ENCODE results near the gene WDR5. TPM values are rescaled to one million over a fixed set of nuclear protein-coding genes. Genes with fewer than 3 reads are reported as not detected.

Gene WDR5
- total and polyA plus RNA-seq, 10 of the 15 experiments (the other 5 are each of a cell fraction or from before 2014, with no cell fraction given) = 1.4 to 43.7 (median 33.2) TPM

- intact Hi-C loops (cut with micrococcal nuclease; ENCODE audit: unreplicated experiment) = loop anchor here (2.0 kb wide), 1 partner anchor 28 kb away; the partner anchor contains the start of gene RNU6ATAC
- SMC1A ChIA-PET (ENCODE audit: uncharacterized antibody, unreplicated experiment) = interaction anchor here (0.9 to 1.1 kb wide), 3 partner anchors 12 to 62 kb away, joined by 3 to 5 read pairs (median 3); partner anchors contain the start of gene RNU6ATAC
- no peaks in the 10 kb centered on the region for H3K27me3 ChIP-seq (replicated peaks in 1 of 2; ENCODE audit: control insufficient read depth in 2 of 2, insufficient read depth in 2 of 2, low read length in 1 of 2)
- POLR2A ChIA-PET = interaction anchor here (0.5 to 1.1 kb wide), 4 partner anchors 14 to 112 kb away, joined by 3 read pairs; partner anchors contain the start of gene RNU6ATAC
- RAD21 ChIA-PET (ENCODE audit: unreplicated experiment) = interaction anchor here (0.7 to 1.0 kb wide), 2 partner anchors 26 to 111 kb away, joined by 5 to 7 read pairs; partner anchors contain the start of gene BRD3OS
- peak overlapping the region; percentile 88 for H3K4me3 ChIP-seq
- H3K27ac ChIP-seq (ENCODE audit: control insufficient read depth, insufficient read depth) = peak overlapping the region; percentile 49
- peak overlapping the region; percentile 75 for H3K9ac ChIP-seq (ENCODE audit: control insufficient read depth, insufficient read depth, low read length)
- peaks cover 0 to 4% of the 10 kb centered on the region in 2 experiments; a peak in 3 of 4 replicates for H3K36me3 ChIP-seq (ENCODE audit: control insufficient read depth in 2 of 2, insufficient read depth in 2 of 2, low read length in 1 of 2)
- DNase-seq (ENCODE audit: low read depth, low spot score) (no peak), ATAC-seq (peak; percentile 4; the same call in 2 of the 3 replicates), FAIRE-seq (no peak)
- under 1% methylated on average over 46 of the region's 93 CpGs for WGBS (ENCODE audit: insufficient coverage, insufficient replicate concordance, low lambda C conversion rate, missing lambda C conversion rate)
- peak overlapping the region; percentile 80 for H3K4me2 ChIP-seq (ENCODE audit: control insufficient read depth, insufficient read depth)
- CTCF ChIA-PET = interaction anchor here (0.7 to 1.3 kb wide), 5 partner anchors 26 to 307 kb away, joined by 4 to 5 read pairs (median 5); partner anchors contain the start of gene RNU6ATAC
- H3K4me1 ChIP-seq (ENCODE audit: control insufficient read depth, insufficient read depth, low read length) = peaks cover 7% of the 10 kb centered on the region
- in situ Hi-C loops (cut with MboI) = no loop called here
- no peak overlapping the region for H2AFZ ChIP-seq (ENCODE audit: control insufficient read depth, low read depth, low read length)
- BruUV-seq (replicated peaks) = no TSS peak
- peaks cover 39% of the 10 kb centered on the region for H3K79me2 ChIP-seq (ENCODE audit: control insufficient read depth, insufficient read depth, low read length)
- H3K9me3 ChIP-seq (replicated peaks; ENCODE audit: control insufficient read depth, insufficient read depth, low read length) = no peaks in the 10 kb centered on the region
- peaks cover 4% of the 10 kb centered on the region; the same call in 1 of the 2 replicates for H4K20me1 ChIP-seq (ENCODE audit: control insufficient read depth, insufficient read depth)
- TF ChIP-seq KDM1A (IDR thresholded peaks at IDR 0.05; ENCODE audit: borderline replicate concordance) (no peak), RCOR1 (conservative IDR thresholded peaks at IDR 0.05; ENCODE audit: low read depth, low read length) (no peak), PAX5 (IDR thresholded peaks at IDR 0.05; ENCODE audit: borderline replicate concordance, low read depth, low read length) (no peak), SPI1 (IDR thresholded peaks at IDR 0.05; ENCODE audit: borderline replicate concordance, insufficient read depth, low read depth, low read length) (no peak), IKZF1 (conservative IDR thresholded peaks at IDR 0.05) (no peak), TCF7 (IDR thresholded peaks at IDR 0.05; ENCODE audit: borderline replicate concordance) (no peak), YY1 (IDR thresholded peaks at IDR 0.05; ENCODE audit: low read depth, low read length) (peak; percentile 72), KLF5 (IDR thresholded peaks at IDR 0.05; ENCODE audit: partially characterized antibody) (no peak), CUX1 (IDR thresholded peaks at IDR 0.05; ENCODE audit: insufficient replicate concordance, low read depth, low read length) (no peak), NKRF (conservative IDR thresholded peaks at IDR 0.05) (peak; percentile 80), BACH1 (IDR thresholded peaks at IDR 0.05; ENCODE audit: borderline replicate concordance) (peak; percentile 53; the same call in 1 of the 2 replicates), NR2F1 (conservative IDR thresholded peaks at IDR 0.05) (no peak), GATAD2B (conservative IDR thresholded peaks at IDR 0.05; ENCODE audit: low read depth) (no peak), HDAC2 (IDR thresholded peaks at IDR 0.05) (no peak), POLR2AphosphoS5 (IDR thresholded peaks at IDR 0.05; ENCODE audit: low read length) (no peak), BCL11A (IDR thresholded peaks at IDR 0.05; ENCODE audit: low read depth, low read length) (no peak), NFYB (IDR thresholded peaks at IDR 0.05; ENCODE audit: insufficient read depth, low read depth, low read length) (no peak)
Measured at GRCh38 chr9:134136118-134136995, 475 bp downstream of the WDR5 start.

All from GM12878 (cell line).